Activated T-cell treated with anti-CD3 and anti-CD28 coated beads, Interleukin-2, amount 50 U/mL, for 72 hours (primary cell): ENCODE measurements around the gene TTC31. TPM values are rescaled to one million over a fixed set of nuclear protein-coding genes. Genes with fewer than 3 reads are reported as not detected.
A peak's percentile ranks its signal among the peaks of the same experiment; 100 is the strongest.

ENCODE experiments used
- ATAC-seq, 2 donors: fragments of 150-1000 bp; cut with Tn5 transposase; replicated peaks in 1 of 2; 2 replicates each; pipeline ENCODE4 v1.10.0; 2021; ENCODE audit warnings: moderate library complexity in 2 of 2, mild to moderate bottlenecking in 1 of 2
- DNase-seq, 2 donors: peaks; one replicate each; pipeline ENCODE4 v3.0.0; 2021 to 2022; ENCODE audit warnings: mixed read lengths in 1 of 2
- H3K27ac Mint-ChIP-seq: one replicate; pipeline ENCODE4 v1.8.0; 2022; ENCODE audit warnings: mild to moderate bottlenecking, moderate library complexity, mixed read lengths
- H3K27me3 Mint-ChIP-seq: one replicate; pipeline ENCODE4 v1.8.0; 2022; ENCODE audit warnings: low read depth, mixed read lengths
- H3K36me3 Mint-ChIP-seq, 2 donors: one replicate each; pipeline ENCODE4 v1.8.0; 2022; ENCODE audit warnings: mixed read lengths in 2 of 2, mild to moderate bottlenecking in 1 of 2; ENCODE audit not compliant: insufficient read depth in 2 of 2
- H3K4me1 Mint-ChIP-seq: one replicate; pipeline ENCODE4 v1.8.0; 2022; ENCODE audit warnings: low read depth, mixed read lengths
- H3K4me3 Mint-ChIP-seq, 2 donors: one replicate each; pipeline ENCODE4 v1.8.0; 2022; ENCODE audit warnings: mild to moderate bottlenecking in 2 of 2, mixed read lengths in 2 of 2, moderate library complexity in 2 of 2
- H3K9me3 Mint-ChIP-seq, 2 donors: one replicate each; pipeline ENCODE4 v1.8.0; 2022; ENCODE audit warnings: mixed read lengths in 2 of 2
- total RNA-seq, 2 donors: library from RNA; stranded (reverse); gene quantifications; one replicate each; pipeline ENCODE4 v1.2.3, GENCODE V29; 2022

TTC31 gene
- total RNA-seq, 2 donors from 2014 or later = 41.8 to 43.9 TPM

GRCh38 chr2:74499267-74499939 is 16.5 kb downstream of the TTC31 start, which contains the start of gene LBX2:
TSS of gene LBX2 (minus strand) at chr2:74499603. CDS start at chr2:74499537, 66 bp downstream.
- H3K27me3 Mint-ChIP-seq = peaks cover 64% of the 10 kb centered on the region
- H3K9me3 Mint-ChIP-seq = no peaks in the 10 kb centered on the region
- peak within 1 kb of the TSS; percentile 56 for H3K27ac Mint-ChIP-seq
- H3K4me3 Mint-ChIP-seq = peak within 1 kb of the TSS; percentile 83 to 93
- DNase-seq = peak; percentile 48 to 51
- peaks cover 43% of the 10 kb centered on the region for H3K4me1 Mint-ChIP-seq
- ATAC-seq = peak; percentile 14 to 26
- peaks cover 0 to 5% of the 10 kb centered on the region in 2 donors for H3K36me3 Mint-ChIP-seq

- peaks cover 49% of the 10 kb centered on the region for H3K4me1 Mint-ChIP-seq
- ATAC-seq (no peak), DNase-seq (no peak)
- H3K9me3 Mint-ChIP-seq = no peaks in the 10 kb centered on the region
- H3K4me3 Mint-ChIP-seq = peak overlapping the region in 1 of 2 donors; percentile 93
- no peak overlapping the region for H3K27ac Mint-ChIP-seq
- H3K27me3 Mint-ChIP-seq = peaks cover 70% of the 10 kb centered on the region
- peaks cover 3 to 10% of the 10 kb centered on the region in 2 donors for H3K36me3 Mint-ChIP-seq
These were observed 17.2 kb downstream of the TTC31 start for GRCh38 chr2:74499940-74500577.

GRCh38 chr2:74500578-74500946 is 17.7 kb downstream of the TTC31 start:
- peaks cover 54% of the 10 kb centered on the region for H3K4me1 Mint-ChIP-seq
- no peak for DNase-seq
- no peak overlapping the region for H3K4me3 Mint-ChIP-seq
- no peak overlapping the region for H3K27ac Mint-ChIP-seq
- ATAC-seq = no peak
- no peaks in the 10 kb centered on the region for H3K9me3 Mint-ChIP-seq
- peaks cover 70% of the 10 kb centered on the region for H3K27me3 Mint-ChIP-seq
- peaks cover 3 to 13% of the 10 kb centered on the region in 2 donors for H3K36me3 Mint-ChIP-seq

GRCh38 chr2:74501335-74502071 is 18.6 kb downstream of the TTC31 start:
- DNase-seq (no peak), ATAC-seq (no peak)
- Mint-ChIP-seq H3K4me1 (peaks cover 62% of the 10 kb centered on the region), H3K9me3 (no peaks in the 10 kb centered on the region), H3K27me3 (peaks cover 70% of the 10 kb centered on the region), H3K36me3 (peaks cover 4 to 16% of the 10 kb centered on the region in 2 donors), H3K4me3 (peak overlapping the region; percentile 83 to 84), H3K27ac (no peak overlapping the region)

GRCh38 chr2:74502147-74502719 is 19.4 kb downstream of the TTC31 start:
- Mint-ChIP-seq H3K27ac (no peak overlapping the region), H3K9me3 (no peaks in the 10 kb centered on the region), H3K27me3 (peaks cover 70% of the 10 kb centered on the region), H3K4me1 (peaks cover 69% of the 10 kb centered on the region), H3K4me3 (peak overlapping the region; percentile 83 to 84), H3K36me3 (peaks cover 6 to 18% of the 10 kb centered on the region in 2 donors)
- DNase-seq (no peak), ATAC-seq (no peak)

GRCh38 chr2:74502720-74503505 is 20.0 kb downstream of the TTC31 start:
- ATAC-seq (peak; percentile 51 to 57), DNase-seq (peak; percentile 77)
- H3K27ac Mint-ChIP-seq = no peak overlapping the region
- H3K36me3 Mint-ChIP-seq = peaks cover 6 to 18% of the 10 kb centered on the region in 2 donors
- H3K9me3 Mint-ChIP-seq = no peaks in the 10 kb centered on the region
- H3K4me1 Mint-ChIP-seq = peaks cover 63% of the 10 kb centered on the region
- peak overlapping the region; percentile 83 to 84 for H3K4me3 Mint-ChIP-seq
- H3K27me3 Mint-ChIP-seq = peaks cover 63% of the 10 kb centered on the region

- Mint-ChIP-seq H3K27me3 (peaks cover 54% of the 10 kb centered on the region), H3K27ac (no peak overlapping the region), H3K9me3 (no peaks in the 10 kb centered on the region), H3K4me1 (peaks cover 63% of the 10 kb centered on the region), H3K4me3 (peak overlapping the region; percentile 83 to 84), H3K36me3 (peaks cover 6 to 15% of the 10 kb centered on the region in 2 donors)
- no peak for ATAC-seq
- DNase-seq = no peak
These were observed 20.9 kb downstream of the TTC31 start for GRCh38 chr2:74503506-74504475.

GRCh38 chr2:74504591-74504990 is 21.7 kb downstream of the TTC31 start:
- H3K4me3 Mint-ChIP-seq = peak overlapping the region; percentile 83 to 84
- peaks cover 6 to 15% of the 10 kb centered on the region in 2 donors for H3K36me3 Mint-ChIP-seq
- DNase-seq (no peak), ATAC-seq (no peak)
- H3K27me3 Mint-ChIP-seq = peaks cover 51% of the 10 kb centered on the region
- H3K9me3 Mint-ChIP-seq = no peaks in the 10 kb centered on the region
- H3K4me1 Mint-ChIP-seq = peaks cover 62% of the 10 kb centered on the region
- peak overlapping the region; percentile 8 for H3K27ac Mint-ChIP-seq

GRCh38 chr2:74505448-74506246 is 22.8 kb downstream of the TTC31 start:
- Mint-ChIP-seq H3K36me3 (peaks cover 6 to 15% of the 10 kb centered on the region in 2 donors), H3K4me1 (peaks cover 66% of the 10 kb centered on the region), H3K9me3 (no peaks in the 10 kb centered on the region), H3K27me3 (peaks cover 45% of the 10 kb centered on the region), H3K4me3 (peak overlapping the region in 1 of 2 donors; percentile 17), H3K27ac (no peak overlapping the region)
- no peak for DNase-seq
- ATAC-seq = no peak

GRCh38 chr2:74507145-74507925 is 24.5 kb downstream of the TTC31 start, which contains the start of gene PCGF1:
TSS of gene PCGF1 (minus strand) at chr2:74507695. CDS start at chr2:74507668, 27 bp downstream.
- Mint-ChIP-seq H3K27ac (peak within 1 kb of the TSS; percentile 98), H3K36me3 (peaks cover 6 to 15% of the 10 kb centered on the region in 2 donors), H3K4me1 (peaks cover 64% of the 10 kb centered on the region), H3K4me3 (peak within 1 kb of the TSS; percentile 90 to 92), H3K27me3 (peaks cover 41% of the 10 kb centered on the region), H3K9me3 (no peaks in the 10 kb centered on the region)
- DNase-seq = peak; percentile 99
- ATAC-seq = peak; percentile 87 to 88
